PC-3 (cell line): ENCODE data around the gene ZBTB16. TPM values are rescaled to one million over a fixed set of nuclear protein-coding genes. Genes with fewer than 3 reads are reported as not detected.

Experiments used
- ATAC-seq: fragments of 200-7000 bp; cut with Tn5 transposase; 2 replicates; pipeline ENCODE4 v1.9.1; 2020; ENCODE audit warnings: mild to moderate bottlenecking, moderate library complexity
- BruUV-seq: library from RNA; stranded (reverse); fragments of 400-500 nt; replicated peaks from 2 replicates; lab custom pipeline; 2021; lab: Mats Ljungman, UMichigan
- CTCF ChIA-PET: fragments of 300-600 bp; sonication (Branson Sonifier 250); formaldehyde crosslinking; loops from one replicate; lab custom pipeline; 2022; ENCODE audit warnings: antibody characterized with exemption; lab: Charles Lee
- POLR2A ChIA-PET: fragments of 300-600 bp; sonication (Branson Sonifier 250); formaldehyde crosslinking; loops from one replicate; lab custom pipeline; 2022; ENCODE audit warnings: antibody characterized with exemption; ENCODE audit not compliant: unreplicated experiment; lab: Charles Lee
- DNase-seq: peaks from one replicate; pipeline ENCODE4 v3.0.0-alpha.2; 2015
- H2AFZ ChIP-seq: fragments of 300-600 bp; sonication (generic); 2 replicates; pipeline ENCODE4 v1.6.0; 2016; ENCODE audit warnings: antibody characterized with exemption, low read length
- H3F3A ChIP-seq: fragments of 300-600 bp; sonication (generic); one replicate; pipeline ENCODE4 v1.6.0; 2017; ENCODE audit warnings: antibody characterized with exemption, low read length, control low read depth, mild to moderate bottlenecking; ENCODE audit not compliant: unreplicated experiment
- H3K27ac ChIP-seq: fragments of 300-600 bp; sonication (generic); 2 replicates; pipeline ENCODE4 v1.5.1; 2016; ENCODE audit warnings: mild to moderate bottlenecking, low read length
- H3K27me3 ChIP-seq: fragments of 300-600 bp; sonication (generic); 2 replicates; pipeline ENCODE4 v1.6.1; 2016; ENCODE audit warnings: low read length, mixed read lengths
- H3K36me3 ChIP-seq: fragments of 300-600 bp; sonication (generic); 2 replicates; pipeline ENCODE4 v1.6.1; 2016; ENCODE audit warnings: low read depth, mixed run types, low read length, mixed read lengths
- H3K4me1 ChIP-seq: fragments of 300-600 bp; sonication (generic); 2 replicates; pipeline ENCODE4 v1.5.1; 2016; ENCODE audit warnings: low read length; ENCODE audit not compliant: insufficient read depth
- H3K4me2 ChIP-seq: fragments of 300-600 bp; sonication (generic); 2 replicates; pipeline ENCODE4 v1.6.0; 2016; ENCODE audit warnings: low read length
- H3K4me3 ChIP-seq: fragments of 300-600 bp; sonication (generic); 2 replicates; pipeline ENCODE4 v1.5.1; 2016; ENCODE audit warnings: mild to moderate bottlenecking, low read length, mixed read lengths
- H3K79me2 ChIP-seq: fragments of 300-600 bp; sonication (generic); 2 replicates; pipeline ENCODE4 v1.6.1; 2017; ENCODE audit warnings: low read length, mixed read lengths
- H3K9ac ChIP-seq: fragments of 300-600 bp; sonication (generic); 2 replicates; pipeline ENCODE4 v1.6.0; 2016; ENCODE audit warnings: mild to moderate bottlenecking, low read length
- H3K9me2 ChIP-seq: fragments of 300-600 bp; sonication (generic); replicated peaks from 2 replicates; pipeline ENCODE4 v1.6.1; 2016; ENCODE audit warnings: mixed run types, low read length, mixed read lengths
- H3K9me3 ChIP-seq: fragments of 300-600 bp; sonication (generic); 2 replicates; pipeline ENCODE4 v1.6.1; 2016; ENCODE audit warnings: low read length, mixed read lengths
- H4K20me1 ChIP-seq: fragments of 300-600 bp; sonication (generic); 2 replicates; pipeline ENCODE4 v1.6.1; 2016; ENCODE audit warnings: low read length, mixed read lengths
- EZH2 ChIP-seq: fragments of 300-600 bp; sonication (generic); IDR thresholded peaks from one replicate; pipeline ENCODE4 v1.6.1; 2017; ENCODE audit warnings: antibody characterized with exemption, mild to moderate bottlenecking, low read length; ENCODE audit not compliant: unreplicated experiment
- EZH2phosphoT487 ChIP-seq: fragments of 300-600 bp; sonication (generic); IDR thresholded peaks from 2 replicates; pipeline ENCODE4 v1.6.1; 2018; ENCODE audit warnings: mild to moderate bottlenecking, antibody characterized with exemption, low read length, borderline replicate concordance
- intact Hi-C: fragments of 100-400 bp; cut with micrococcal nuclease; formaldehyde crosslinking; loops from 2 replicates; pipeline ENCODE4 v1.9.0; 2023
- total RNA-seq: library from RNA; depleted of rRNA; stranded (reverse); fragments of >200 nt; gene quantifications from 2 replicates; pipeline ENCODE4 v1.2.3, GENCODE V29; 2014
- TF ChIP-seq, protein P1 (sequence below): fragments of 300-600 bp; sonication (generic); conservative IDR thresholded peaks from 2 replicates; pipeline ENCODE4 v1.5.1; 2017; ENCODE audit warnings: antibody characterized with exemption, low read depth, mild to moderate bottlenecking, low read length

ZBTB16 gene
- total RNA-seq, 1 experiment from 2014 or later = not detected

GRCh38 chr11:114171257-114172054, 111.9 kb downstream of the ZBTB16 start:
- no peak overlapping the region for H3K4me2 ChIP-seq
- ATAC-seq (no peak), DNase-seq (no peak)
- no peak for TF ChIP-seq EZH2phosphoT487
- TF ChIP-seq, protein P1, sequence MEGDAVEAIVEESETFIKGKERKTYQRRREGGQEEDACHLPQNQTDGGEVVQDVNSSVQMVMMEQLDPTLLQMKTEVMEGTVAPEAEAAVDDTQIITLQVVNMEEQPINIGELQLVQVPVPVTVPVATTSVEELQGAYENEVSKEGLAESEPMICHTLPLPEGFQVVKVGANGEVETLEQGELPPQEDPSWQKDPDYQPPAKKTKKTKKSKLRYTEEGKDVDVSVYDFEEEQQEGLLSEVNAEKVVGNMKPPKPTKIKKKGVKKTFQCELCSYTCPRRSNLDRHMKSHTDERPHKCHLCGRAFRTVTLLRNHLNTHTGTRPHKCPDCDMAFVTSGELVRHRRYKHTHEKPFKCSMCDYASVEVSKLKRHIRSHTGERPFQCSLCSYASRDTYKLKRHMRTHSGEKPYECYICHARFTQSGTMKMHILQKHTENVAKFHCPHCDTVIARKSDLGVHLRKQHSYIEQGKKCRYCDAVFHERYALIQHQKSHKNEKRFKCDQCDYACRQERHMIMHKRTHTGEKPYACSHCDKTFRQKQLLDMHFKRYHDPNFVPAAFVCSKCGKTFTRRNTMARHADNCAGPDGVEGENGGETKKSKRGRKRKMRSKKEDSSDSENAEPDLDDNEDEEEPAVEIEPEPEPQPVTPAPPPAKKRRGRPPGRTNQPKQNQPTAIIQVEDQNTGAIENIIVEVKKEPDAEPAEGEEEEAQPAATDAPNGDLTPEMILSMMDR = no peak
- no peak for TF ChIP-seq EZH2
- no peak overlapping the region for H3K9ac ChIP-seq
- no peaks in the 10 kb centered on the region for H3F3A ChIP-seq
- CTCF ChIA-PET = no interaction called here
- H3K79me2 ChIP-seq = no peaks in the 10 kb centered on the region
- no peaks in the 10 kb centered on the region for H3K9me2 ChIP-seq
- H3K4me1 ChIP-seq = peaks cover 10% of the 10 kb centered on the region
- no TSS peak for BruUV-seq
- H2AFZ ChIP-seq = no peak overlapping the region
- H3K36me3 ChIP-seq = no peaks in the 10 kb centered on the region
- no peaks in the 10 kb centered on the region for H3K9me3 ChIP-seq
- POLR2A ChIA-PET = no interaction called here
- intact Hi-C loops = no loop called here
- no peak overlapping the region for H3K4me3 ChIP-seq
- no peaks in the 10 kb centered on the region for H4K20me1 ChIP-seq
- peaks cover 93% of the 10 kb centered on the region for H3K27me3 ChIP-seq
- H3K27ac ChIP-seq = no peak overlapping the region

DNA sequence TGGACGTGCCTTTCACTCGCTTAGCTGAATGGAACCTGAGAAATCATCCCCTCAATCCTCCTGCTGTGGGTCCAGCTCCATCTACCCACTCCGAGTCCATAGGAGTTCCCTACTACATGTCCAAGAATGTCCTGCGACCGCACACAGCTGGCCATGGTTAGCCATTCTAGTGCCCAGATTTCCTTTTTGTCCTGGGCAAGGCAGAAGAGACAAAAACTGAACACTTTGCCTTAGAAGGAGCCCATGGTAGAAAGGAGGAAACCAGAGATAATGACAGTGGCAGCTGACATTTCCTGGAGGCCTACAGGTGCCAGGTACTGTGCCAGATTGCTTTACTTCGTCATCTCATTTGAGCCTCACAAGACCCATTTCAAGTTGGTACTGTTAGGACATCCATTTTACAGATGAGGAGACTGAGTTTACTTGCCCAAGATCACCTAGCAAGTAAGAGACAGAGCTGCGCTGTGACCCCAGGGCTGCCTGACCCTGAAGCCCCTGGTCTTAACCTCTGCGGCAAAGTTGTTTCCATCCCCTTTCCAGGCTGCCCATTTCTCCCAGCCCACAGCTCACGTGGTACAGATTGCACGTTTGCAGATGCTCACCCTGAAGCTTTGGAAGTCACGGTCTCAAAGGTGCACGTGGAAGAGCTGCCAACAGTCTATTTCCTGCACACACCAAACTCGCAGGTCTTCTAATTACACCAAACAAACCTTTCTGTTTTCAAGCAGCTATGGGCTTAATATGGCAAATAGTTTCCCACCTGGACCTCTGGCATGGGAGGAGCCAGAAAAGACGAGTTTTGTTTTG, 112.7 kb downstream of the ZBTB16 start:
- TF ChIP-seq EZH2phosphoT487 = no peak
- TF ChIP-seq, protein P1 = no peak
- no peak for TF ChIP-seq EZH2
- BruUV-seq = no TSS peak
- no peak overlapping the region for H3K4me3 ChIP-seq
- H3K4me1 ChIP-seq = peaks cover 4% of the 10 kb centered on the region
- H4K20me1 ChIP-seq = no peaks in the 10 kb centered on the region
- peaks cover 98% of the 10 kb centered on the region for H3K27me3 ChIP-seq
- H3K79me2 ChIP-seq = no peaks in the 10 kb centered on the region
- ChIA-PET POLR2A (no interaction called here), CTCF (no interaction called here)
- H3K4me2 ChIP-seq = no peak overlapping the region
- intact Hi-C loops = no loop called here
- DNase-seq (no peak), ATAC-seq (no peak)
- H3K9me3 ChIP-seq = no peaks in the 10 kb centered on the region
- H3K27ac ChIP-seq = no peak overlapping the region
- no peaks in the 10 kb centered on the region for H3F3A ChIP-seq
- H3K36me3 ChIP-seq = no peaks in the 10 kb centered on the region
- H2AFZ ChIP-seq = no peak overlapping the region
- no peak overlapping the region for H3K9ac ChIP-seq
- no peaks in the 10 kb centered on the region for H3K9me2 ChIP-seq
